ENCODE data around the gene TSPEAR.

- TF ChIP-seq POLR2AphosphoS5 (IDR thresholded peaks at IDR 0.05; ENCODE audit: low read depth, low read length) (no peak), REST (IDR thresholded peaks at IDR 0.05; ENCODE audit: insufficient read depth in 1 of 2, low read depth in 2 of 2, low read length in 2 of 2) (no peak), SIN3A (IDR thresholded peaks at IDR 0.05; ENCODE audit: borderline replicate concordance, insufficient read depth, low read length) (no peak), TAF1 (IDR thresholded peaks at IDR 0.05; ENCODE audit: borderline replicate concordance, insufficient read depth, low read length) (no peak)
Observed at GRCh38 chr21:44703731-44704635, 7.4 kb downstream of the TSPEAR start.

Measured in PFSK-1 (cell line).